GM12878 (cell line): ENCODE data around the gene FSTL4. TPM values are rescaled to one million over a fixed set of nuclear protein-coding genes. Genes with fewer than 3 reads are reported as not detected.

ENCODE experiments used
- ATAC-seq: fragments of 200-7000 bp; cut with Tn5 transposase; 3 replicates; pipeline ENCODE4 v1.9.1; 2020; ENCODE audit warnings: mild to moderate bottlenecking, moderate library complexity
- BruUV-seq: library from RNA; stranded (reverse); fragments of 400-500 nt; replicated peaks from 2 replicates; lab custom pipeline; 2021; lab: Mats Ljungman, UMichigan
- CTCF ChIA-PET: fragments of 300-600 bp; sonication (Branson Sonifier 250); formaldehyde crosslinking; extraction: SDS; loops from one replicate; lab custom pipeline; 2021; ENCODE audit warnings: inconsistent platforms; lab: Yijun Ruan, JAX
- POLR2A ChIA-PET: fragments of 350-600 bp; formaldehyde crosslinking; extraction: SDS; loops from one replicate; lab custom pipeline; 2021; ENCODE audit warnings: inconsistent platforms; lab: Charles Lee
- RAD21 ChIA-PET: fragments of 300-600 bp; sonication (Branson Sonifier 250); formaldehyde crosslinking; loops from one replicate; lab custom pipeline; 2023; ENCODE audit warnings: antibody characterized with exemption; ENCODE audit not compliant: unreplicated experiment; lab: Charles Lee
- SMC1A ChIA-PET: fragments of 300-600 bp; sonication (Branson Sonifier 250); formaldehyde crosslinking; loops from one replicate; lab custom pipeline; 2023; ENCODE audit not compliant: unreplicated experiment, uncharacterized antibody; lab: Charles Lee
- DNase-seq: peaks from one replicate; pipeline ENCODE4 v3.0.0-alpha.2; 2011; ENCODE audit warnings: low read depth, low spot score
- FAIRE-seq: peaks from 3 replicates; lab custom pipeline; 2011; peaks lifted over from hg19 to GRCh38; lab: Jason Lieb, UNC
- H2AFZ ChIP-seq: 2 replicates; pipeline ENCODE4 v1.6.0; 2011; ENCODE audit warnings: low read depth, low read length, control low read depth; ENCODE audit not compliant: control insufficient read depth
- H3K27ac ChIP-seq: 2 replicates; pipeline ENCODE4 v1.5.1; 2011; ENCODE audit warnings: control low read depth; ENCODE audit not compliant: control insufficient read depth, insufficient read depth
- H3K27me3 ChIP-seq, 2 experiments: replicated peaks in 1 of 2; 2 replicates each; pipeline versions ENCODE4 v1.6.0 to v1.6.1; 2011; ENCODE audit warnings: low read length in 1 of 2; ENCODE audit not compliant: control insufficient read depth in 2 of 2, insufficient read depth in 2 of 2
- H3K36me3 ChIP-seq, 2 experiments: 2 replicates each; pipeline ENCODE4 v1.5.1; 2011; ENCODE audit warnings: low read length in 1 of 2; ENCODE audit not compliant: control insufficient read depth in 2 of 2, insufficient read depth in 2 of 2
- H3K4me1 ChIP-seq: 2 replicates; pipeline ENCODE4 v1.6.1; 2011; ENCODE audit warnings: mild to moderate bottlenecking, low read length, moderate library complexity, mixed read lengths; ENCODE audit not compliant: control insufficient read depth, insufficient read depth
- H3K4me2 ChIP-seq: 2 replicates; pipeline ENCODE4 v1.6.0; 2011; ENCODE audit warnings: control low read depth; ENCODE audit not compliant: control insufficient read depth, insufficient read depth
- H3K4me3 ChIP-seq: fragments of 200-600 bp; sonication (generic); 2 replicates; pipeline ENCODE4 v1.5.1; 2016
- H3K79me2 ChIP-seq: 2 replicates; pipeline ENCODE4 v1.6.0; 2011; ENCODE audit warnings: low read length; ENCODE audit not compliant: control insufficient read depth, insufficient read depth
- H3K9ac ChIP-seq: 2 replicates; pipeline ENCODE4 v1.8.0; 2011; ENCODE audit warnings: low read length, control low read depth, mixed read lengths; ENCODE audit not compliant: control insufficient read depth, insufficient read depth
- H3K9me3 ChIP-seq: replicated peaks from 3 replicates; pipeline ENCODE4 v1.5.1; 2011; ENCODE audit warnings: mild to moderate bottlenecking, low read length; ENCODE audit not compliant: control insufficient read depth, insufficient read depth
- H4K20me1 ChIP-seq: 2 replicates; pipeline ENCODE4 v1.6.0; 2011; ENCODE audit not compliant: control insufficient read depth, insufficient read depth
- BHLHE40 ChIP-seq, 2 experiments: fragments of 450-650 bp in 1 of 2; IDR thresholded peaks; 2 replicates each; pipeline ENCODE4 v1.6.1; 2011 to 2017; ENCODE audit warnings: low read depth in 2 of 2, borderline replicate concordance in 1 of 2, improper control_type of control experiment in 1 of 2, low read length in 1 of 2, mild to moderate bottlenecking in 1 of 2
- JUND ChIP-seq: IDR thresholded peaks from 2 replicates; pipeline ENCODE4 v1.6.1; 2012; ENCODE audit warnings: low read depth, mild to moderate bottlenecking, low read length, improper control_type of control experiment, moderate library complexity
- KLF5 ChIP-seq: fragments of 450-650 bp; IDR thresholded peaks from 2 replicates; pipeline ENCODE4 v1.6.1; 2014; ENCODE audit warnings: mild to moderate bottlenecking; ENCODE audit not compliant: partially characterized antibody
- NBN ChIP-seq: fragments of 450-650 bp; IDR thresholded peaks from 2 replicates; pipeline ENCODE4 v1.6.1; 2016
- NFXL1 ChIP-seq: fragments of 450-650 bp; IDR thresholded peaks from 2 replicates; pipeline ENCODE4 v1.6.1; 2017; ENCODE audit warnings: antibody characterized with exemption, mild to moderate bottlenecking, borderline replicate concordance
- POLR2AphosphoS5 ChIP-seq: IDR thresholded peaks from 2 replicates; pipeline ENCODE4 v1.6.1; 2011; ENCODE audit warnings: mild to moderate bottlenecking, low read length, inconsistent platforms
- RAD51 ChIP-seq: fragments of 450-650 bp; IDR thresholded peaks from 2 replicates; pipeline ENCODE4 v1.6.1; 2016; ENCODE audit warnings: moderate library complexity, mild to moderate bottlenecking, inconsistent platforms
- WGBS: methylation state at CpG from one replicate; pipeline ENCODE4 v1.1.6; 2016; ENCODE audit warnings: low lambda C conversion rate; ENCODE audit not compliant: insufficient replicate concordance, insufficient coverage; ENCODE audit errors: missing lambda C conversion rate; 5-methylcytosine and 5-hydroxymethylcytosine counted together
- in situ Hi-C: fragments of 300-500 bp; cut with MboI; formaldehyde crosslinking; loops from 9 replicates; pipeline ENCODE4 v1.14.3; 2018; ENCODE audit warnings: mixed read lengths
- intact Hi-C: fragments of 100-400 bp; cut with micrococcal nuclease; formaldehyde crosslinking; loops from one replicate; pipeline ENCODE4 v1.14.2; 2022; ENCODE audit not compliant: unreplicated experiment
- polyA plus RNA-seq, 11 experiments: library from polyadenylated mRNA; depleted of rRNA in 4 of 11; unstranded in 6 of 11; stranded (reverse) in 5 of 11; fragments of >200 nt; fragmentation: Nextera tagmentation in 4 of 11; fragmentation: Illumina TruSeq in 1 of 11; extraction: Ambion mirVana in 4 of 11; extraction: Trizol in 1 of 11; gene quantifications; 1 replicate in 1 of 11; 2 replicates in 10 of 11; pipeline versions ENCODE4 v1.2.1 to v1.2.3, GENCODE V29; 2011 to 2016; ENCODE audit warnings: inconsistent platforms in 2 of 11, missing spikeins in 2 of 11, low read depth in 1 of 11
- total RNA-seq, 4 experiments: library from RNA; depleted of rRNA in 3 of 4; stranded (reverse); fragments of >200 nt in 3 of 4; fragmentation: Illumina TruSeq in 1 of 4; extraction: Trizol in 1 of 4; gene quantifications; 2 replicates each; pipeline versions ENCODE4 v1.2.1 to v1.2.3, GENCODE V29; 2013 to 2021
- TF ChIP-seq, protein P1 (sequence below): IDR thresholded peaks from 2 replicates; pipeline ENCODE4 v1.6.1; 2011; ENCODE audit warnings: low read depth, low read length, improper control_type of control experiment, borderline replicate concordance
- TF ChIP-seq, protein P2 (sequence below): fragments of 450-650 bp; formaldehyde crosslinking; IDR thresholded peaks from 2 replicates; pipeline ENCODE4 v1.5.0; 2022; ENCODE audit warnings: mild to moderate bottlenecking, missing genetic modification characterization

The FSTL4 gene
- total and polyA plus RNA-seq, 10 of the 15 experiments (the other 5 are each of a cell fraction or from before 2014, with no cell fraction given), result 0.01 to 0.79 (median 0.21) TPM; not detected in 6

DNA sequence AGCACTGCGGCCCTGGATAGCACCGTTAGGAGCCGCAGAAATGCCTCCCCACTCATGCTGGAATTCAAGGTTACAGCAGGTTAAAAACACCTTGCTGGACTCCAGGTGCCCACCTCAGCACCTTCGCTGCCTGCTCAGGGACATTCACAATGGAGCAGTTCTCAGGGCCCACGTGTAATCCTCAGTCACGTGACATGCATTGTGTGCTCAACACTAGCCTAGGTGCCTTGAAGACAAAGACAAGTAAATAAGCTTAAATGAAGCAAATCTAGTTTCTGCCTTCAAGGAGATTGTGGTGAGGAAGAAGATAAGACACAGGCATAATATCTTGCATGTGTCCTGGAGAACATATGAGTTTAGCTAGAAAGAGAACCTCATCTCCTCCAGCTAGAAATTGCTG is 82.1 kb downstream of the FSTL4 start:
- ATAC-seq, result no peak
- H3K27me3 ChIP-seq, result no peaks in the 10 kb centered on the region; a peak in 1 of 4 replicates
- H3K9me3 ChIP-seq, result no peaks in the 10 kb centered on the region
- H3K36me3 ChIP-seq, result no peaks in the 10 kb centered on the region
- in situ Hi-C loops, result no loop called here
- intact Hi-C loops, result no loop called here
- no peaks in the 10 kb centered on the region; the same call in 1 of the 2 replicates for H3K4me1 ChIP-seq
- ChIA-PET POLR2A (no interaction called here), SMC1A (interaction anchor here (1.1 kb wide), 1 partner anchor 107 kb away, joined by 3 read pairs; no protein-coding TSS in a partner anchor)
- H4K20me1 ChIP-seq, result no peaks in the 10 kb centered on the region; the same call in 1 of the 2 replicates
- no peak overlapping the region for H3K27ac ChIP-seq
- WGBS, result 33% methylated on average over 6 of the region's 6 CpGs
- no peak for FAIRE-seq
- H3K79me2 ChIP-seq, result no peaks in the 10 kb centered on the region
- TF ChIP-seq KLF5 (no peak), POLR2AphosphoS5 (no peak), NBN (no peak), RAD51 (peak; percentile 65; the same call in 1 of the 2 replicates), JUND (no peak), NFXL1 (no peak), BHLHE40 (IDR thresholded peaks at IDR 0.05; ENCODE audit: borderline replicate concordance in 1 of 2, low read depth in 2 of 2, low read length in 1 of 2) (peak in 1 of 2 experiments; percentile 39; a peak in 1 of 4 replicates)
- TF ChIP-seq, protein P1, sequence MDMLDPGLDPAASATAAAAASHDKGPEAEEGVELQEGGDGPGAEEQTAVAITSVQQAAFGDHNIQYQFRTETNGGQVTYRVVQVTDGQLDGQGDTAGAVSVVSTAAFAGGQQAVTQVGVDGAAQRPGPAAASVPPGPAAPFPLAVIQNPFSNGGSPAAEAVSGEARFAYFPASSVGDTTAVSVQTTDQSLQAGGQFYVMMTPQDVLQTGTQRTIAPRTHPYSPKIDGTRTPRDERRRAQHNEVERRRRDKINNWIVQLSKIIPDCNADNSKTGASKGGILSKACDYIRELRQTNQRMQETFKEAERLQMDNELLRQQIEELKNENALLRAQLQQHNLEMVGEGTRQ, result no peak
- TF ChIP-seq, protein P2, sequence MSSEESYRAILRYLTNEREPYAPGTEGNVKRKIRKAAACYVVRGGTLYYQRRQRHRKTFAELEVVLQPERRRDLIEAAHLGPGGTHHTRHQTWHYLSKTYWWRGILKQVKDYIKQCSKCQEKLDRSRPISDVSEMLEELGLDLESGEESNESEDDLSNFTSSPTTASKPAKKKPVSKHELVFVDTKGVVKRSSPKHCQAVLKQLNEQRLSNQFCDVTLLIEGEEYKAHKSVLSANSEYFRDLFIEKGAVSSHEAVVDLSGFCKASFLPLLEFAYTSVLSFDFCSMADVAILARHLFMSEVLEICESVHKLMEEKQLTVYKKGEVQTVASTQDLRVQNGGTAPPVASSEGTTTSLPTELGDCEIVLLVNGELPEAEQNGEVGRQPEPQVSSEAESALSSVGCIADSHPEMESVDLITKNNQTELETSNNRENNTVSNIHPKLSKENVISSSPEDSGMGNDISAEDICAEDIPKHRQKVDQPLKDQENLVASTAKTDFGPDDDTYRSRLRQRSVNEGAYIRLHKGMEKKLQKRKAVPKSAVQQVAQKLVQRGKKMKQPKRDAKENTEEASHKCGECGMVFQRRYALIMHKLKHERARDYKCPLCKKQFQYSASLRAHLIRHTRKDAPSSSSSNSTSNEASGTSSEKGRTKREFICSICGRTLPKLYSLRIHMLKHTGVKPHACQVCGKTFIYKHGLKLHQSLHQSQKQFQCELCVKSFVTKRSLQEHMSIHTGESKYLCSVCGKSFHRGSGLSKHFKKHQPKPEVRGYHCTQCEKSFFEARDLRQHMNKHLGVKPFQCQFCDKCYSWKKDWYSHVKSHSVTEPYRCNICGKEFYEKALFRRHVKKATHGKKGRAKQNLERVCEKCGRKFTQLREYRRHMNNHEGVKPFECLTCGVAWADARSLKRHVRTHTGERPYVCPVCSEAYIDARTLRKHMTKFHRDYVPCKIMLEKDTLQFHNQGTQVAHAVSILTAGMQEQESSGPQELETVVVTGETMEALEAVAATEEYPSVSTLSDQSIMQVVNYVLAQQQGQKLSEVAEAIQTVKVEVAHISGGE, result no peak
- TF ChIP-seq, all 136 proteins: peak for 2
- ChIA-PET CTCF (interaction anchor here (0.5 kb wide), 1 partner anchor 70 kb away, joined by 3 read pairs; no protein-coding TSS in a partner anchor), RAD21 (no interaction called here)
- DNase-seq, result no peak
- Histone ChIP-seq H3K4me2 (no peak overlapping the region), H2AFZ (no peak overlapping the region), H3K4me3 (no peak overlapping the region), H3K9ac (no peak overlapping the region)
- BruUV-seq, result no TSS peak
